Measurements from ENCODE around the gene GRM6. TPM values are rescaled to one million over a fixed set of nuclear protein-coding genes. Genes with fewer than 3 reads are reported as not detected.

Gene GRM6
- not detected for polyA plus RNA-seq (2012; ENCODE audit: insufficient read depth, insufficient read length)

- no peak for DNase-seq (ENCODE audit: low read depth, low spot score)
- H3K4me3 ChIP-seq (ENCODE audit: low read length) = no peak within 1 kb of the TSS
Measured at GRCh38 chr5:178994580-178995340, at the start of gene GRM6. GRM6 (minus strand) TSS chr5:178995320; CDS start chr5:178994944, 376 bp downstream.

- H3K4me3 ChIP-seq (ENCODE audit: low read length) = no peak overlapping the region
- no peak for DNase-seq (ENCODE audit: low read depth, low spot score)
Measured at GRCh38 chr5:179044765-179045164, 49.6 kb upstream of the GRM6 start.

GRCh38 chr5:179033004-179033580, 38.0 kb upstream of the GRM6 start:
- H3K4me3 ChIP-seq (ENCODE audit: low read length) = no peak overlapping the region
- no peak for DNase-seq (ENCODE audit: low read depth, low spot score)

GRCh38 chr5:179023528-179024189, 28.5 kb upstream of the GRM6 start, which contains the start of gene ZNF879:
ZNF879 (plus strand) TSS chr5:179023804; CDS start chr5:179025005, 1,201 bp downstream.
- no peak within 1 kb of the TSS for H3K4me3 ChIP-seq (ENCODE audit: low read length)

GRCh38 chr5:179008667-179009066, 13.5 kb upstream of the GRM6 start:
- H3K4me3 ChIP-seq (ENCODE audit: low read length) = no peak overlapping the region
- DNase-seq (ENCODE audit: low read depth, low spot score) = no peak

More at GRCh38 chr5:179023528-179024189, 28.5 kb upstream of the GRM6 start, which contains the start of gene ZNF879:
- no peak for DNase-seq (ENCODE audit: low read depth, low spot score)

- no peak for DNase-seq (ENCODE audit: low read depth, low spot score)
- H3K4me3 ChIP-seq (ENCODE audit: low read length) = no peak overlapping the region
Measured at GRCh38 chr5:179006564-179006963, 11.4 kb upstream of the GRM6 start.

- H3K4me3 ChIP-seq (ENCODE audit: low read length) = no peak overlapping the region
- DNase-seq (ENCODE audit: low read depth, low spot score) = no peak
Measured at GRCh38 chr5:178998441-178998840, 3.3 kb upstream of the GRM6 start.

GRCh38 chr5:178997191-178997590, 2.1 kb upstream of the GRM6 start:
- no peak overlapping the region for H3K4me3 ChIP-seq (ENCODE audit: low read length)
- DNase-seq (ENCODE audit: low read depth, low spot score) = no peak

GRCh38 chr5:178996156-178996555, 1.0 kb upstream of the GRM6 start:
- no peak overlapping the region for H3K4me3 ChIP-seq (ENCODE audit: low read length)
- no peak for DNase-seq (ENCODE audit: low read depth, low spot score)

GRCh38 chr5:178995341-178995690, 196 bp upstream of the GRM6 start:
- DNase-seq (ENCODE audit: low read depth, low spot score) = no peak
- no peak overlapping the region for H3K4me3 ChIP-seq (ENCODE audit: low read length)

GRCh38 chr5:178993955-178994579, 1.1 kb downstream of the GRM6 start:
- H3K4me3 ChIP-seq (ENCODE audit: low read length) = no peak overlapping the region
- DNase-seq (ENCODE audit: low read depth, low spot score) = no peak

- no peak for DNase-seq (ENCODE audit: low read depth, low spot score)
- H3K4me3 ChIP-seq (ENCODE audit: low read length) = no peak overlapping the region
Measured at GRCh38 chr5:178993236-178993765, 1.8 kb downstream of the GRM6 start.

- no peak for DNase-seq (ENCODE audit: low read depth, low spot score)
- no peak overlapping the region for H3K4me3 ChIP-seq (ENCODE audit: low read length)
Measured at GRCh38 chr5:178992291-178992895, 2.7 kb downstream of the GRM6 start.

- H3K4me3 ChIP-seq (ENCODE audit: low read length) = no peak overlapping the region
- DNase-seq (ENCODE audit: low read depth, low spot score) = no peak
Measured at GRCh38 chr5:178991190-178992145, 3.7 kb downstream of the GRM6 start.

- DNase-seq (ENCODE audit: low read depth, low spot score) = no peak
Measured at GRCh38 chr5:178990491-178990890, 4.6 kb downstream of the GRM6 start.

GRCh38 chr5:178989311-178989710, 5.8 kb downstream of the GRM6 start:
- DNase-seq (ENCODE audit: low read depth, low spot score) = no peak
- no peak overlapping the region for H3K4me3 ChIP-seq (ENCODE audit: low read length)

More at GRCh38 chr5:178990491-178990890, 4.6 kb downstream of the GRM6 start:
- no peak overlapping the region for H3K4me3 ChIP-seq (ENCODE audit: low read length)

GRCh38 chr5:178988436-178989220, 6.5 kb downstream of the GRM6 start:
- no peak for DNase-seq (ENCODE audit: low read depth, low spot score)
- no peak overlapping the region for H3K4me3 ChIP-seq (ENCODE audit: low read length)

All from Jurkat, Clone E6-1 (cell line).